Upper lobe of left lung (tissue), 6 donors: ENCODE measurements around the gene IGFBP7. TPM values are rescaled to one million over a fixed set of nuclear protein-coding genes. Genes with fewer than 3 reads are reported as not detected.

Experiments used
- ATAC-seq, 2 donors: fragments of 200-7000 bp; cut with Tn5 transposase; one replicate each; pipeline ENCODE4 v1.9.1; 2022; ENCODE audit warnings: mild to moderate bottlenecking in 2 of 2, moderate library complexity in 2 of 2; ENCODE audit not compliant: low FRiP score in 2 of 2
- DNase-seq, 2 donors: peaks; one replicate each; pipeline ENCODE4 v3.0.0-alpha.2; 2019 to 2020
- H3K27ac ChIP-seq, 4 donors: fragments of 200-600 bp; sonication (generic); one replicate each; pipeline ENCODE4 v1.5.1; 2016 to 2019
- H3K27me3 ChIP-seq, 4 donors: fragments of 200-600 bp; sonication (generic); one replicate each; pipeline ENCODE4 v1.5.1; 2017 to 2019
- H3K36me3 ChIP-seq, 4 donors: fragments of 200-600 bp; sonication (generic); one replicate each; pipeline ENCODE4 v1.5.1; 2016 to 2019
- H3K4me1 ChIP-seq, 4 donors: fragments of 200-600 bp; sonication (generic); one replicate each; pipeline ENCODE4 v1.5.1; 2018 to 2019
- H3K4me3 ChIP-seq, 4 donors: fragments of 200-600 bp; sonication (generic); one replicate each; pipeline ENCODE4 v1.5.1; 2017 to 2019; ENCODE audit warnings: mild to moderate bottlenecking in 2 of 4, moderate library complexity in 1 of 4
- H3K9me3 ChIP-seq, 4 donors: fragments of 200-600 bp; sonication (generic); one replicate each; pipeline ENCODE4 v1.5.1; 2018 to 2019
- EP300 ChIP-seq, 4 donors: sonication (generic); formaldehyde crosslinking; IDR thresholded peaks; one replicate each; pipeline ENCODE4 v1.5.1; 2017; ENCODE audit warnings: antibody characterized with exemption in 4 of 4, control low read depth in 2 of 4
- POLR2A ChIP-seq, 4 donors: fragments of 450-650 bp; IDR thresholded peaks; one replicate each; pipeline ENCODE4 v1.5.1; 2016 to 2017; ENCODE audit warnings: antibody characterized with exemption in 4 of 4, mild to moderate bottlenecking in 2 of 4
- POLR2AphosphoS5 ChIP-seq, 2 donors: sonication (generic); formaldehyde crosslinking; IDR thresholded peaks; one replicate each; pipeline ENCODE4 v1.5.1; 2017; ENCODE audit warnings: antibody characterized with exemption in 2 of 2
- WGBS, 2 donors: methylation state at CpG; one replicate each; pipeline ENCODE4 v1.1.5; 2017 to 2018; 5-methylcytosine and 5-hydroxymethylcytosine counted together
- total RNA-seq, 6 donors: library from RNA; depleted of rRNA in 4 of 6; stranded (reverse); fragments of >200 nt in 4 of 6; gene quantifications; one replicate each; pipeline versions ENCODE4 v1.1.0 to v1.2.1, GENCODE V29; 2016 to 2021
- TF ChIP-seq, protein P1 (sequence below), 6 experiments: fragments of 450-650 bp in 4 of 6; fragments of 200-600 bp in 2 of 6; sonication (generic) in 2 of 6; IDR thresholded peaks; one replicate each; pipeline ENCODE4 v1.5.1; 2016 to 2019; ENCODE audit warnings: antibody characterized with exemption in 6 of 6
- donor health status: DM: no; HTN: no; CAD: no; lungs with moderate emphysema.
- donor health status: DM: no; HTN: yes; CAD: no; lungs with severe emphysema.

The IGFBP7 gene
- total RNA-seq, 6 donors from 2014 or later, result 105 to 705 (median 359) TPM

- Histone ChIP-seq H3K4me3 (no peak overlapping the region), H3K27ac (no peak overlapping the region), H3K27me3 (no peaks in the 10 kb centered on the region), H3K36me3 (no peaks in the 10 kb centered on the region), H3K9me3 (no peaks in the 10 kb centered on the region), H3K4me1 (peaks cover 11 to 27% (median 22%) of the 10 kb centered on the region in 4 donors)
- DNase-seq (no peak), ATAC-seq (no peak)
- no peak for TF ChIP-seq POLR2A (IDR thresholded peaks at IDR 0.05)
- no peak for TF ChIP-seq EP300 (IDR thresholded peaks at IDR 0.05)
- TF ChIP-seq, protein P1, sequence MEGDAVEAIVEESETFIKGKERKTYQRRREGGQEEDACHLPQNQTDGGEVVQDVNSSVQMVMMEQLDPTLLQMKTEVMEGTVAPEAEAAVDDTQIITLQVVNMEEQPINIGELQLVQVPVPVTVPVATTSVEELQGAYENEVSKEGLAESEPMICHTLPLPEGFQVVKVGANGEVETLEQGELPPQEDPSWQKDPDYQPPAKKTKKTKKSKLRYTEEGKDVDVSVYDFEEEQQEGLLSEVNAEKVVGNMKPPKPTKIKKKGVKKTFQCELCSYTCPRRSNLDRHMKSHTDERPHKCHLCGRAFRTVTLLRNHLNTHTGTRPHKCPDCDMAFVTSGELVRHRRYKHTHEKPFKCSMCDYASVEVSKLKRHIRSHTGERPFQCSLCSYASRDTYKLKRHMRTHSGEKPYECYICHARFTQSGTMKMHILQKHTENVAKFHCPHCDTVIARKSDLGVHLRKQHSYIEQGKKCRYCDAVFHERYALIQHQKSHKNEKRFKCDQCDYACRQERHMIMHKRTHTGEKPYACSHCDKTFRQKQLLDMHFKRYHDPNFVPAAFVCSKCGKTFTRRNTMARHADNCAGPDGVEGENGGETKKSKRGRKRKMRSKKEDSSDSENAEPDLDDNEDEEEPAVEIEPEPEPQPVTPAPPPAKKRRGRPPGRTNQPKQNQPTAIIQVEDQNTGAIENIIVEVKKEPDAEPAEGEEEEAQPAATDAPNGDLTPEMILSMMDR (IDR thresholded peaks at IDR 0.05), result no peak
- TF ChIP-seq POLR2AphosphoS5 (IDR thresholded peaks at IDR 0.05), result no peak
- 61 to 62% methylated on average over 5 of the region's 5 CpGs for WGBS, 2 donors
These were observed 14.2 kb downstream of the IGFBP7 start for GRCh38 chr4:57095956-57096355.

DNA sequence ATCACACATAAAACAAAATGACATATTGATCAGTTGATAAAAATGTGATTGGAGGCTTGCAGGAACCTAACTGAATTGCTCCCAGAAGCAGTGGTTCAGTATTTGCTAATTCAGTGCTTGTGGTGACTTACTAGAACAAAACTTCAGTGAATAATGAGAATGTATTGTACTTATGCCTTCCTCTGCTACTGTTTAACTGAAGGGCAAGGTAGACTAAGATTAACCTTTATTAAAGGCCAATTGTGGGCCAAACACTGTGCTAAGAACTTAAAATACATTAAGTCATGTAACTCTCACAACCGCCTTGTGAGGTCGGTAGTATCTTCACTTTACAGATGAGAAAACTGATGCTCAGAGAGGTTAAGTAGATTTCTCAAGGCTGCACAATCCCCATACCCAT lies 14.9 kb downstream of the IGFBP7 start:
- H3K27ac ChIP-seq, result no peak overlapping the region
- no peak overlapping the region for H3K4me3 ChIP-seq
- peaks cover 11 to 30% (median 26%) of the 10 kb centered on the region in 4 donors for H3K4me1 ChIP-seq
- TF ChIP-seq POLR2A (IDR thresholded peaks at IDR 0.05), result no peak
- TF ChIP-seq EP300 (IDR thresholded peaks at IDR 0.05), result no peak
- TF ChIP-seq, protein P1 (IDR thresholded peaks at IDR 0.05), result no peak
- no peak for TF ChIP-seq POLR2AphosphoS5 (IDR thresholded peaks at IDR 0.05)
- 82 to 90% methylated on average over 2 of the region's 2 CpGs for WGBS, 2 donors
- no peaks in the 10 kb centered on the region for H3K27me3 ChIP-seq
- H3K36me3 ChIP-seq, result no peaks in the 10 kb centered on the region
- no peak for DNase-seq
- no peak for ATAC-seq
- H3K9me3 ChIP-seq, result no peaks in the 10 kb centered on the region

GRCh38 chr4:57094832-57095223 lies 15.4 kb downstream of the IGFBP7 start:
- WGBS, 2 donors, result 82 to 91% methylated on average over 3 of the region's 3 CpGs
- TF ChIP-seq EP300 (IDR thresholded peaks at IDR 0.05) (no peak), POLR2A (IDR thresholded peaks at IDR 0.05) (no peak)
- no peaks in the 10 kb centered on the region for H3K9me3 ChIP-seq
- peak in 1 of 2 donors; percentile 9 for ATAC-seq
- no peaks in the 10 kb centered on the region for H3K27me3 ChIP-seq
- no peak for DNase-seq
- H3K4me1 ChIP-seq, result peaks cover 11 to 33% (median 27%) of the 10 kb centered on the region in 4 donors
- H3K4me3 ChIP-seq, result no peak overlapping the region
- no peaks in the 10 kb centered on the region for H3K36me3 ChIP-seq
- H3K27ac ChIP-seq, result no peak overlapping the region

DNA sequence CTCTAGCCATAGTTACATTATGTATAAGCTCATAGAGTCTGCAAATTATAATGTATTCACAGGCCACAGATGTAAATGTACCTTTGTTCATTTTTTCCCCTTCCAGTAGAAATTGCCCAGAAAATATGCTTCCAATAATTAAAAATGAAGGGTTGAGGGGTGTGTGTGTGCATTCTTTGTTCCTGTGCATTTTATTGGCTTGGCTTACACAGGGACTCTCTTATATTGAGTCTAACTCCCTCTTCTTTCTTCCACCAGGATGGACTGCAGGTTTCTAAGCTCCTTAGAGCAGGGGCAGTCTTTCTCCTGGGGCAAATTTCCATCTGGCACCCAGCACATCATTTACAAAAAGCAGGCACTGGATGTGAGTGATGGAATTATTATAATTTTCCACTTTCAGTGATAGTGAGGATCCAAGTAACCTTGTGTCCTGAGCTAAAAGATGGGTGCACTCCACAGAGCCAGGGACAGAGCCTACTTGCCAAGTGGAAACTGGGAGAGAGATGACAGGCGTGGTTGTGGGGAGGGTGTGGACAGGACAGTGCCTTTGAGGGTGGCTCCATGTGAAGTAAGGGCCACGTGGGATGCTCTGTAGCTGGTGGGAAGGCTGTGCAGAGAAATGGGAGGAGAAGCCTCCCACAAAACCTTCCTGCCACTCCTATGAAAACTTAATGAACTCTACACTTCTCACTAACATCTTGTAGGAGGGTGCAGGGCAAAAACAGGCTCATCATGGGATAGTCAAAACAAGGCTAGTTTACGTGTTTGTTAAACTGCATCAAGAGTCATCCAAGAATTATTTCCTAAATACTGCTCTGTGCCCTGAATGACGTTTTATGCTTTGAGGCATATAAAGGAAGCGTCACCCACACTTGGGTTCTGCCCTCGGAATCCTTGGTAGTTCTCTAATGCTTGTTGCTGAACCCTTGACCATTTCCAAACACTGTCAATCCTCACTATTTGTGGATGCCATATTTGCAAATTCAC lies 16.0 kb downstream of the IGFBP7 start:
- Histone ChIP-seq H3K4me3 (no peak overlapping the region), H3K27me3 (no peaks in the 10 kb centered on the region), H3K36me3 (no peaks in the 10 kb centered on the region), H3K4me1 (peaks cover 11 to 31% (median 22%) of the 10 kb centered on the region in 4 donors), H3K27ac (no peak overlapping the region), H3K9me3 (no peaks in the 10 kb centered on the region)
- TF ChIP-seq, protein P1 (IDR thresholded peaks at IDR 0.05), result no peak
- TF ChIP-seq EP300 (IDR thresholded peaks at IDR 0.05) (no peak), POLR2AphosphoS5 (IDR thresholded peaks at IDR 0.05) (no peak), POLR2A (IDR thresholded peaks at IDR 0.05) (no peak)
- no peak for DNase-seq
- peak; percentile 30 to 45 for ATAC-seq
- WGBS, 2 donors, result 66 to 82% methylated on average over 6 of the region's 6 CpGs

- Histone ChIP-seq H3K27me3 (no peaks in the 10 kb centered on the region), H3K36me3 (no peaks in the 10 kb centered on the region), H3K4me3 (no peak overlapping the region), H3K4me1 (peaks cover 4 to 27% (median 15%) of the 10 kb centered on the region in 4 donors), H3K9me3 (no peaks in the 10 kb centered on the region), H3K27ac (peak overlapping the region in 1 of 4 donors; percentile 42)
- no peak for DNase-seq
- WGBS, 2 donors, result 34 to 41% methylated on average over 3 of the region's 3 CpGs
- TF ChIP-seq POLR2A (IDR thresholded peaks at IDR 0.05) (no peak), EP300 (IDR thresholded peaks at IDR 0.05) (no peak), POLR2AphosphoS5 (IDR thresholded peaks at IDR 0.05) (no peak)
- TF ChIP-seq, protein P1 (IDR thresholded peaks at IDR 0.05), result no peak
- ATAC-seq, result no peak
These were observed 18.5 kb downstream of the IGFBP7 start for GRCh38 chr4:57091657-57092162.
